HepG2 (cell line): Measurements from ENCODE around the gene ARHGAP12. TPM values are rescaled to one million over a fixed set of nuclear protein-coding genes. Genes with fewer than 3 reads are reported as not detected.

ENCODE experiments used
- ATAC-seq: fragments of 200-7000 bp; cut with Tn5 transposase; 3 replicates; pipeline ENCODE4 v1.9.1; 2020; ENCODE audit warnings: mild to moderate bottlenecking, moderate library complexity
- BruUV-seq: library from RNA; stranded (reverse); fragments of 400-500 nt; replicated peaks from 2 replicates; lab custom pipeline; 2021; lab: Mats Ljungman, UMichigan
- CTCF ChIA-PET: fragments of 300-600 bp; formaldehyde crosslinking; extraction: SDS; loops from one replicate; lab custom pipeline; 2021; ENCODE audit warnings: low total read pairs, inconsistent platforms, low intra/inter-chr PET ratio; lab: Yijun Ruan, JAX
- POLR2A ChIA-PET: fragments of 350-600 bp; sonication (Branson Sonifier 250); formaldehyde crosslinking; loops from one replicate; lab custom pipeline; 2020; ENCODE audit warnings: antibody characterized with exemption, inconsistent platforms; lab: Yijun Ruan, JAX
- DNase-seq: peaks from one replicate; pipeline ENCODE4 v3.0.0-alpha.2; 2015; ENCODE audit warnings: low spot score
- FAIRE-seq: peaks from 3 replicates; lab custom pipeline; 2011; peaks lifted over from hg19 to GRCh38; lab: Jason Lieb, UNC
- H2AFZ ChIP-seq: one replicate; pipeline ENCODE4 v1.6.1; 2011; ENCODE audit warnings: low read length, inconsistent platforms
- H3K27ac ChIP-seq: fragments of 300-600 bp; 3 replicates; pipeline ENCODE4 v1.8.0; 2011; ENCODE audit warnings: mixed run types, mild to moderate bottlenecking, mixed read lengths, low read length, inconsistent platforms; ENCODE audit not compliant: insufficient read depth; ENCODE audit errors: extremely low read length
- H3K27me3 ChIP-seq, 2 experiments: fragments of 200-600 bp in 1 of 2; 2 replicates in 1 of 2; 3 replicates in 1 of 2; pipeline versions ENCODE4 v1.6.0 to v1.8.0; 2011; ENCODE audit warnings: low read length in 2 of 2, mild to moderate bottlenecking in 2 of 2, moderate library complexity in 2 of 2, inconsistent platforms in 1 of 2; ENCODE audit not compliant: insufficient read depth in 2 of 2, control insufficient read depth in 1 of 2
- H3K36me3 ChIP-seq, 2 experiments: fragments of 200-600 bp in 1 of 2; replicated peaks in 1 of 2; 2 replicates in 1 of 2; 3 replicates in 1 of 2; pipeline versions ENCODE4 v1.5.1 to v1.8.0; 2011; ENCODE audit warnings: low read length in 2 of 2, inconsistent platforms in 1 of 2; ENCODE audit not compliant: insufficient read depth in 2 of 2, control insufficient read depth in 1 of 2
- H3K4me1 ChIP-seq: 2 replicates; pipeline ENCODE4 v1.5.1; 2012; ENCODE audit warnings: low read length, inconsistent platforms; ENCODE audit not compliant: insufficient read depth
- H3K4me2 ChIP-seq: 2 replicates; pipeline ENCODE4 v1.6.0; 2011; ENCODE audit warnings: low read depth, low read length, inconsistent platforms
- H3K4me3 ChIP-seq, 3 experiments: fragments of 200-600 bp in 1 of 3; sonication (generic), shearing (Covaris generic) in 1 of 3; replicated peaks in 1 of 3; 2 replicates each; pipeline ENCODE4 v1.5.1; 2011 to 2016; ENCODE audit warnings: low read length in 3 of 3, inconsistent platforms in 2 of 3, low read depth in 2 of 3, mild to moderate bottlenecking in 2 of 3, control low read depth in 1 of 3, mixed read lengths in 1 of 3; ENCODE audit not compliant: insufficient read depth in 1 of 3
- H3K79me2 ChIP-seq: one replicate; pipeline ENCODE4 v1.6.1; 2011; ENCODE audit warnings: low read length, inconsistent platforms; ENCODE audit not compliant: insufficient read depth
- H3K9ac ChIP-seq: 2 replicates; pipeline ENCODE4 v1.6.0; 2011; ENCODE audit warnings: mild to moderate bottlenecking, low read depth, low read length, inconsistent platforms; ENCODE audit not compliant: insufficient read depth
- H3K9me3 ChIP-seq: 2 replicates; pipeline ENCODE4 v1.5.1; 2012; ENCODE audit warnings: mild to moderate bottlenecking, low read length
- H4K20me1 ChIP-seq: 2 replicates; pipeline ENCODE4 v1.6.0; 2011; ENCODE audit warnings: inconsistent platforms, mild to moderate bottlenecking, low read length, moderate library complexity; ENCODE audit not compliant: insufficient read depth
- CTCF ChIP-seq: sonication (generic); formaldehyde crosslinking; IDR thresholded peaks from 2 replicates; pipeline ENCODE4 v1.5.0; 2020; ENCODE audit warnings: mild to moderate bottlenecking, missing genetic modification reagents, moderate library complexity
- MIXL1 ChIP-seq: IDR thresholded peaks from 2 replicates; pipeline ENCODE4 v1.6.1; 2016
- SUZ12 ChIP-seq: fragments of 150-350 bp; IDR thresholded peaks from 2 replicates; pipeline ENCODE4 v1.6.1; 2014; ENCODE audit warnings: low read depth, low read length
- ZNF274 ChIP-seq: sonication (generic); formaldehyde crosslinking; IDR thresholded peaks from 2 replicates; pipeline ENCODE4 v1.5.1; 2020; ENCODE audit warnings: mild to moderate bottlenecking, missing genetic modification reagents
- ZNF431 ChIP-seq: sonication (generic); formaldehyde crosslinking; IDR thresholded peaks from 2 replicates; pipeline ENCODE4 v1.9.0; 2022; ENCODE audit warnings: missing genetic modification reagents, low read depth, mild to moderate bottlenecking, borderline replicate concordance
- ZSCAN25 ChIP-seq: sonication (generic); formaldehyde crosslinking; IDR thresholded peaks from 2 replicates; pipeline ENCODE4 v1.8.0; 2022; ENCODE audit warnings: mild to moderate bottlenecking, missing genetic modification reagents
- WGBS: methylation state at CpG from one replicate; pipeline ENCODE4 v1.1.6; 2017; ENCODE audit warnings: low lambda C conversion rate; 5-methylcytosine and 5-hydroxymethylcytosine counted together
- in situ Hi-C: cut with HindIII; loops from 2 replicates; pipeline ENCODE4 v1.10.0; 2017; ENCODE audit warnings: low pct_unique_long_range_greater_than_20kb; ENCODE audit not compliant: extremely low pct_ligation_motif_present
- intact Hi-C: fragments of 100-400 bp; cut with micrococcal nuclease; formaldehyde crosslinking; loops from one replicate; pipeline ENCODE4 v1.10.0; 2022; ENCODE audit not compliant: unreplicated experiment
- polyA plus RNA-seq, 8 experiments: library from polyadenylated mRNA; depleted of rRNA in 3 of 8; stranded (reverse) in 7 of 8; unstranded in 1 of 8; fragments of >200 nt; fragmentation: Illumina TruSeq in 4 of 8; extraction: Trizol in 4 of 8; gene quantifications; 2 replicates each; pipeline versions ENCODE4 v1.2.1 to v1.2.3, GENCODE V29; 2011 to 2016; ENCODE audit warnings: low read depth in 4 of 8, missing spikeins in 1 of 8, mixed read lengths in 1 of 8; ENCODE audit not compliant: insufficient read depth in 1 of 8
- total RNA-seq, 5 experiments: library from RNA; depleted of rRNA; stranded (reverse); fragments of >200 nt; fragmentation: Illumina TruSeq; extraction: Trizol; gene quantifications; 2 replicates each; pipeline ENCODE4 v1.2.3, GENCODE V29; 2016; ENCODE audit warnings: low read depth in 1 of 5

ARHGAP12 gene
- total and polyA plus RNA-seq, 2 of the 13 experiments (the other 11 are each of a cell fraction or from before 2014, with no cell fraction given) = 25.0 to 54.6 TPM

GRCh38 chr10:31757386-31757791, 171.2 kb downstream of the ARHGAP12 start:
- Histone ChIP-seq H4K20me1 (no peaks in the 10 kb centered on the region), H3K36me3 (no peaks in the 10 kb centered on the region), H3K4me3 (no peak overlapping the region), H3K27ac (no peak overlapping the region), H3K27me3 (peaks cover 0 to 13% of the 10 kb centered on the region in 2 experiments; a peak in 3 of 5 replicates), H3K79me2 (no peaks in the 10 kb centered on the region), H2AFZ (no peak overlapping the region), H3K9me3 (no peaks in the 10 kb centered on the region), H3K4me1 (peaks cover 30% of the 10 kb centered on the region), H3K9ac (no peak overlapping the region), H3K4me2 (no peak overlapping the region)
- no peak for TF ChIP-seq ZNF431 (CRISPR knock-in tag)
- TF ChIP-seq ZNF274 (CRISPR knock-in tag) = no peak
- intact Hi-C loops (no loop called here), in situ Hi-C loops (loop anchor here (25.0 kb wide), 1 partner anchor 970 kb away; no protein-coding TSS in a partner anchor)
- FAIRE-seq (no peak), ATAC-seq (no peak), DNase-seq (no peak)
- ChIA-PET CTCF (no interaction called here), POLR2A (no interaction called here)
- BruUV-seq = no TSS peak
- WGBS = 67% methylated on average over 6 of the region's 9 CpGs

- H3K9me3 ChIP-seq = no peaks in the 10 kb centered on the region
- WGBS = 59% methylated on average over 11 of the region's 11 CpGs
- CTCF ChIA-PET = no interaction called here
- no peak overlapping the region for H3K27ac ChIP-seq
- no peak overlapping the region for H3K4me2 ChIP-seq
- H3K27me3 ChIP-seq = peaks cover 0 to 20% of the 10 kb centered on the region in 2 experiments; a peak in 3 of 5 replicates
- DNase-seq (no peak), ATAC-seq (no peak), FAIRE-seq (no peak)
- H3K36me3 ChIP-seq = no peaks in the 10 kb centered on the region
- BruUV-seq = no TSS peak
- peaks cover 30% of the 10 kb centered on the region for H3K4me1 ChIP-seq
- no peaks in the 10 kb centered on the region for H3K79me2 ChIP-seq
- intact Hi-C loops (no loop called here), in situ Hi-C loops (loop anchor here (25.0 kb wide), 1 partner anchor 969 kb away; no protein-coding TSS in a partner anchor)
- POLR2A ChIA-PET = no interaction called here
- no peak overlapping the region for H3K4me3 ChIP-seq
- no peak overlapping the region for H3K9ac ChIP-seq
- H2AFZ ChIP-seq = no peak overlapping the region
- TF ChIP-seq ZSCAN25 (no peak), MIXL1 (no peak), CTCF (CRISPR knock-in tag) (no peak), SUZ12 (no peak)
- no peaks in the 10 kb centered on the region for H4K20me1 ChIP-seq
Observed at GRCh38 chr10:31756729-31757110, 171.9 kb downstream of the ARHGAP12 start.
